HEK293T (cell line): Measurements from ENCODE around the gene SLC5A10.
"Not testable (repeated sequence)": the region's sequence is repeated elsewhere in the genome, so short reads cannot be mapped to it uniquely, and the experiment has no call there.

Experiments used
- CTCF ChIA-PET: fragments of 350-600 bp; formaldehyde crosslinking; extraction: SDS; loops from one replicate; lab custom pipeline; 2021; ENCODE audit warnings: antibody characterized with exemption, inconsistent platforms; lab: Yijun Ruan, JAX
- POLR2A ChIA-PET: fragments of 350-600 bp; formaldehyde crosslinking; extraction: SDS; loops from one replicate; lab custom pipeline; 2020; ENCODE audit warnings: antibody characterized with exemption, inconsistent platforms; lab: Yijun Ruan, JAX
- DNase-seq: peaks from one replicate; pipeline ENCODE4 v3.0.0; 2012; ENCODE audit warnings: mixed read lengths; ENCODE audit errors: extremely low spot score
- BHLHE40 ChIP-seq: fragments of 450-650 bp; IDR thresholded peaks from 2 replicates; pipeline ENCODE4 v1.6.1; 2016; ENCODE audit warnings: mild to moderate bottlenecking, moderate library complexity, borderline replicate concordance
- FOXK2 ChIP-seq: fragments of 450-650 bp; IDR thresholded peaks from 2 replicates; pipeline ENCODE4 v1.6.1; 2016; ENCODE audit warnings: mild to moderate bottlenecking
- NFRKB ChIP-seq: fragments of 450-650 bp; IDR thresholded peaks from 2 replicates; pipeline ENCODE4 v1.6.1; 2016; ENCODE audit warnings: mild to moderate bottlenecking, moderate library complexity
- TARDBP ChIP-seq: fragments of 450-650 bp; IDR thresholded peaks from 2 replicates; pipeline ENCODE4 v1.6.1; 2016

The SLC5A10 gene

DNA sequence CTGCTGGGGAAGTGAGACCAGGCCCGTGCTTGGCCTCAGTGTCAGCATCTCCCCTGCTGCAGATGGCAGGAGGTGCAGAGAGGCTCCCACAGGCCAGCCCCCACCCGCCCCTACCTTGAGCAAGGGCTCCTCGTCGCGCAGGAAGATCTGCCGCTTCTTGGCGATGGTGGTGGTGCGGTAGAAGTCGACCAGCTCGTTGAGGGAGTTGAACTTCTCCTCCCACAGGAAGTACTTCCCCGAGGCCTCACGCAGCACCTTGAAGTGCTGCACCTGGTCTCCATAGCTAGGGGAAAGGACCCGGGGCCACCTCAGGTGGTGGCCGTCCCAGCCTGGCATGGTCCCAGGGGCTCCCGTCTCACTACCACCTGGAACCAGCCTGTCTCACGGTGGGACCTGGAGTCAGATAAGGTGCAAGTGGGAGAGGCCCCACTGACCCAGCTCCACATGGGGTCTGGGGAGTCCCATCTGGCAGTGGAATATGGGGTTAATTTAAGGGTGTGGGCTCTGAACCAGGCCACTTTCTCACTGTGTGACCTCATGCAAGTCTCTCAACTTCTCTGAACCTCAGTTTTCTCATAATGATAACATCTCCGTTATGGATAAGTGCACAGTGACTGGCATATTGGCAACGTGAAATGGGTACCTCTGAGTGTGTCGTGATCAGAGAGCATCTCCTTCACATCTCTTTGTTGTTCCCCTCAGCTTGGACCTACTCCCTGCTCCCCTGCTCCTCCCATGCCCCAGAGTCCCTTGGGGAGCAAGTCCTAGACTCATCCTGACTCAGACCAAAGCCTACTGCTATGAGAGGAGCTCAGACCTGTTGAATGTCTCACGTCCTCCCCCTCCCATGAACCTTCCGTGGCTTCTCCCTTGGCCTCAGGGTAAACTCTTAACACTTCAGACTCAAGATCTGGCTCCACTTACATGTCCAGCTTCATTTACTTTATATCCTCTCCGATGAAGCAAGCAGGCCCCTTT is 72.4 kb downstream of the SLC5A10 start:
- CTCF ChIA-PET, result no interaction called here
- POLR2A ChIA-PET, result no interaction called here
- DNase-seq, result no peak
- TF ChIP-seq FOXK2 (no peak), NFRKB (no peak), TARDBP (no peak), BHLHE40 (no peak)

DNA sequence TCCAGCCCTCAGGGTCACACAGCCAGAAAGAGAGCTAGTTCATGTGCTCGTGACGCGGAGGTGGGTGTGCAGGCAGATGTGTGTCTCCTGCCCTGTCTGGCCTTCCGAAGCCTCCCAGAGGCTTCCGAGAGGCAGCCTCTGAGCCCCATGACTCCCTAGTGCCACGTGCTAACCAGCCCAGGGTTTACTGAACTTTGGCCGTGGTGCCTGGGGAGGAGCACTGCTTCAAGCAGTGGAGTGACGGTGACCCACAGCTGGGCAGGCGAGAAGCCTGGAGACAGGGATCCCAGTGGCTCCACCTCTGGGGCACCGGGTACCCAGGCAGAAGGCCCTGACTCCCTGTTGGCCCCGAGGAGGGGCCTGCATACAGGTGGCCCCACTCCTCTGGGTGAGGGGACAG is 76.7 kb downstream of the SLC5A10 start:
- POLR2A ChIA-PET, CTCF ChIA-PET, DNase-seq: not testable (repeated sequence)

DNA sequence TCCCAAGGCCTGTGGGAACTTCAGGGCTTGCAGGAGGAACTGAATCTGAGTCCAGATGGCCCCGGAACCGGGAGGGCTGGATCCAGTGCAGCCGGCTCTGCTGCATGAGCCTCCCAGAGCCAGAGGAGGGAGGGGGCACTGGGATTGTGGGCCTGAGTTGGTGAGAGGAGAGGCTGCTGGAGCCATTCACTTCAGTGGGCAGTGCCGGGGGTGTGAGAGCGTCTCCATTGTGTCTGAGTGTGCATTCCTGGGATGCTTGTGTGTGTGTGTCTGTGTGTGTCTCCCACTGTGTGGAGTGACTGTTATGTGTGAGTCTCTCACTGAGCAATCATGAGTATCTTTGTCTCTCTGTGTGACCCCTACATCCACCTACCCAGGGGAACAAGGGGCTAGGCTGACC is 77.8 kb downstream of the SLC5A10 start:
- CTCF ChIA-PET, POLR2A ChIA-PET, DNase-seq: not testable (repeated sequence)

GRCh38 chr17:19030771-19031449 is 78.9 kb downstream of the SLC5A10 start:
- CTCF ChIA-PET, POLR2A ChIA-PET, DNase-seq: not testable (repeated sequence)

- DNase-seq, CTCF ChIA-PET, POLR2A ChIA-PET: not testable (repeated sequence)
Measured at GRCh38 chr17:19031729-19032128, 79.8 kb downstream of the SLC5A10 start.

- DNase-seq, POLR2A ChIA-PET, CTCF ChIA-PET: not testable (repeated sequence)
Measured at GRCh38 chr17:19032377-19032988, 80.5 kb downstream of the SLC5A10 start.

DNA sequence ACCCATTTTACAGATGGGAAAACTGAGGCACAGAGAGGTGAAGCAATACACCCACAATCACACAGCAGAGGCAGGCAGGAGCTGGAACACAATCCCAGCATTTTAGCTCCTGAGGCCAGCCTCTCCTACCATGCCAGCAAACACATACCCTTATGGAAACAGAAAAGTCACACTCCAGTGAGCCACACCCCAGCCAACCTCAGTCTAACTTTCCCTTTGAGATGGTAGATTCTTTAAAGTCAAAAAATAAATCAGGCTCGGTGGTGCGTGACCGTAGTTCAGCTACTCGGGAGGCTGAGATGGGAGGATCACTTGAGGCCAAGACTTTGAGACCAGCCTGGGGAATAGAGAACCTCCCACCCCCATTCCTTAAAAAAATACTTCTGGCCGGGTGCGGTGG is 84.2 kb downstream of the SLC5A10 start:
- DNase-seq, POLR2A ChIA-PET, CTCF ChIA-PET: not testable (repeated sequence)

- DNase-seq, POLR2A ChIA-PET, CTCF ChIA-PET: not testable (repeated sequence)
Measured at GRCh38 chr17:19037547-19037946, 85.6 kb downstream of the SLC5A10 start.

- DNase-seq, CTCF ChIA-PET, POLR2A ChIA-PET: not testable (repeated sequence)
Measured at GRCh38 chr17:19038007-19038406, 86.0 kb downstream of the SLC5A10 start.

DNA sequence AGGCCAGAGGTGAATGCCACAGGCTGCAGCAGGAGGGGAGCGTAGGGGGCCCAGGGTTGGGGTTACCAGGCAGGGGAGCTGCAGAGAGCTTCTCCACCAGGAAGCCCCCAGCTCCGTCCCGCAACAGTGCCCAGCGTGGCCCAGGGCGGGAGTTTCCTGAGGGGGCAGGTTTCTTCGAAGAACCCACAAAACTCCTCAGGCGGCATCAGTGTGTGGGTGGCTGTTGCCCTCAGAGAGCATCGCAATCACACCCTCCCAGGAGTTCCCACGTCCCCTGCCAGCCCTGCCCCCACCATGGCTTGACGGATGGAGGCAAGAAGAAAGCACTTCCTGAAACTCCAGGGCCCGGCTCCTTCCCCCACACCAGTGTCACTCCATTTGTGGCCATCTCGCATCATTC is 86.8 kb downstream of the SLC5A10 start:
- DNase-seq, POLR2A ChIA-PET, CTCF ChIA-PET: not testable (repeated sequence)

GRCh38 chr17:19040350-19040749 is 88.4 kb downstream of the SLC5A10 start:
- POLR2A ChIA-PET, CTCF ChIA-PET, DNase-seq: not testable (repeated sequence)

DNA sequence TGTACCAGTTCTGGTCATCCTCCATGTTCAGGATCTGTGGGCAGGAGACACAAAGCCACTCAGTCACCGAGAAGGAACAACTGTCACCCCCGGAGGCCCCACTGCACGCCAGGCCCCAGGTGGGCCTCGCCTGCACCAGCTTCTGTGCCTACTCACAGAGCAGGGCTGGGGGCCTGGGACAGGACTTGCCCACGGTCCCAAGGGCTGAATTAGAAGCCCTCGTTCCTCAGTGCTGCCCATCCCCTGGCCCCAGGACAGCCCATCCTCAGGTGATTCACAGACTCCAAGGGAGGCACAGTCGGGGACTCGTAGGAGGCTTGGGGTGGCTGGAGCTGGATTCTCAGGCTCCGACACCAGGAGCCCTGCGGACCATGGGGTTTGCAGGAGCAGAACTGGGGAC is 89.9 kb downstream of the SLC5A10 start:
- CTCF ChIA-PET, POLR2A ChIA-PET, DNase-seq: not testable (repeated sequence)

- DNase-seq, result not testable (repeated sequence)
Measured at GRCh38 chr17:19042369-19042768, 90.4 kb downstream of the SLC5A10 start.

GRCh38 chr17:19043032-19043431 is 91.1 kb downstream of the SLC5A10 start:
- CTCF ChIA-PET, DNase-seq, POLR2A ChIA-PET: not testable (repeated sequence)

More at GRCh38 chr17:19042369-19042768, 90.4 kb downstream of the SLC5A10 start:
- POLR2A ChIA-PET, CTCF ChIA-PET: not testable (repeated sequence)

DNA sequence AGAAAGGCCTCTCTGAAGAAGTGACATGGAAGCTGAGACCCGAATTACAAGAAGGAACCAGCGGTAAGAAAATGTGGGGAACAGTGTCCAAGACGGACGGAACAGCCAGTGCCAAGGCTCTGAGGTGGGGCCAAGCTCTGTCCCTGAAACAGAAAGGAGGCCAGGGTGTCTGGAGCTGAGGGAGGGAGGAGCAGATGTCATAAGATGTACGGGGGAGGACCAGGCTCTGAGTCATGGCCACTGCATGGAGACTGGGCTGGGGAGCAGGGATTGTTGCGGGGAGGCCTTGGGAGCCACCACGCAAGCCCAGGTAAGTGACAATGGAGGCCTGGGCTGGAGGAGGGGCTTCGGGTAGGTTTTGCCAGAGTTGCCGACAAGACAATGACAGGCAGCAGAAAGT is 92.7 kb downstream of the SLC5A10 start:
- DNase-seq, POLR2A ChIA-PET, CTCF ChIA-PET: not testable (repeated sequence)

DNA sequence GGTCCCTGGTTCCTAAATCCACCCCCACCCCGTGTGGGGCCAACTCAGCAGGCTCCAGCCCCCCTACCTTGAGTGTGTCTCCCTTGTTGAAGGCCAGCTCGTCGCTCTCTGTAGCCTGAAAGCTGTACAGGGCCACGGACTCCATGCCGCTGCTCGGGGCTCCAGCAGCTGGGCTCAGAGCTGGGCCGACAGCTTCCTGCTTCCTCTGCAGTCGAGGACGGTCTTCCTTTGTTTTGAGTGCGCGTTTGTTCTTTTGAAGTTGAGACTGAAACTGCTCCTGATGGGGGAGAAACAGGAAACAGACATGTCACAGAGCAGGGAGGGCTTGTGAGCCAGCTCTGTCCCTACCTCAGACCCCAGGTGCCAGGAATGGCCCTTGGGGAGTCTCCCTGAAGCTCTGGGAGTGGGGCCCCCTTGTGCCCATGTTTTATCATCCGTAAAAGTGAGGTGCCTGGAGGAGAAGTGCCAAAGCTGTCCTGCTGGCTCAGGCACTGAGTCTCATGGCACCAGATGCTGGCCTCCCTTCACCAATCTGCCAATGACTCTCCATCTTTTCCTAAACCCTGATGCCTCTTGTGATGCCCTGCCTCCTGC is 94.9 kb downstream of the SLC5A10 start, which contains the start of gene GRAP:
Gene GRAP (minus strand): TSS at position 176 of the 594 bp plus-strand sequence. CDS start 31 bp downstream, at position 145.
- DNase-seq, POLR2A ChIA-PET, CTCF ChIA-PET: not testable (repeated sequence)

DNA sequence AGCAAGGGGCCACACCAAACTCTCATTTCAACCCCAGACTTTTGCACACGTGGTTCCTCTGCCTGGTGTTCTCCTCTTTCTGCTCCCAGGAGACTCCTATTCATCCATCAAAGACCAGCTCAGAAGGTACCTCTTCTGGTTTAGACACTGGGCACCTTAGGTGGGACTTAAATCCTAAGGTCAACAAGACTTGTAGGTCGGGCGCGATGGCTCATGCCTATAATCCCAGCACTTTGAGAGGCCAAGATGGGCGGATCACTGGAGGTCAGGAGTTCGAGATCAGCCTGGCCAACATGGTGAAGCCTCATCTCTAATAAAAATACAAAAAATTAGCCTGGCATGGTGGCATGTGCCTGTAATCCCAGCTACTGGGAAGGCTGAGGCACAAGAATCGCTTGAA is 95.5 kb downstream of the SLC5A10 start:
- CTCF ChIA-PET, POLR2A ChIA-PET: not testable (repeated sequence)

More for the DNA sequence above, 95.5 kb downstream of the SLC5A10 start:
- not testable (repeated sequence) for DNase-seq
